Liver (tissue), 9 donors: Measurements from ENCODE around the gene ZNF578. TPM values are rescaled to one million over a fixed set of nuclear protein-coding genes. Genes with fewer than 3 reads are reported as not detected.
"Not testable (repeated sequence)": the region's sequence is repeated elsewhere in the genome, so short reads cannot be mapped to it uniquely, and the experiment has no call there.

Source experiments
- DNase-seq: peaks from one replicate; pipeline ENCODE4 v3.0.0-alpha.2; 2017; ENCODE audit warnings: low spot score
- H3K27ac ChIP-seq, 2 donors: one replicate each; pipeline ENCODE4 v1.7.0; 2013; ENCODE audit warnings: inconsistent platforms in 2 of 2, low read length in 2 of 2, control low read depth in 1 of 2, low read depth in 1 of 2, mild to moderate bottlenecking in 1 of 2
- H3K27me3 ChIP-seq, 4 donors: one replicate each; pipeline versions ENCODE4 v1.6.1 to v1.7.0; 2013; ENCODE audit warnings: low read length in 3 of 4, inconsistent platforms in 1 of 4, mild to moderate bottlenecking in 1 of 4, moderate library complexity in 1 of 4; ENCODE audit not compliant: control insufficient read depth in 4 of 4, insufficient read depth in 4 of 4
- H3K36me3 ChIP-seq, 4 donors: one replicate each; pipeline versions ENCODE4 v1.6.1 to v1.7.0; 2013; ENCODE audit warnings: low read length in 3 of 4, mild to moderate bottlenecking in 3 of 4, low read depth in 1 of 4, moderate library complexity in 1 of 4; ENCODE audit not compliant: control insufficient read depth in 4 of 4, insufficient read depth in 3 of 4
- H3K4me1 ChIP-seq, 4 donors: one replicate each; pipeline versions ENCODE4 v1.6.1 to v1.7.0; 2013; ENCODE audit warnings: low read length in 3 of 4, mild to moderate bottlenecking in 3 of 4, moderate library complexity in 1 of 4; ENCODE audit not compliant: control insufficient read depth in 4 of 4, insufficient read depth in 4 of 4
- H3K4me3 ChIP-seq, 3 donors: one replicate each; pipeline versions ENCODE4 v1.6.1 to v1.7.0; 2013; ENCODE audit warnings: low read length in 3 of 3, control low read depth in 1 of 3, low read depth in 1 of 3, mild to moderate bottlenecking in 1 of 3
- H3K9ac ChIP-seq, 2 donors: one replicate each; pipeline ENCODE4 v1.7.0; 2013; ENCODE audit warnings: low read length in 2 of 2, mild to moderate bottlenecking in 2 of 2, moderate library complexity in 2 of 2, control low read depth in 1 of 2, low read depth in 1 of 2
- H3K9me3 ChIP-seq, 4 donors: one replicate each; pipeline versions ENCODE4 v1.6.1 to v1.7.0; 2013; ENCODE audit warnings: low read length in 3 of 4; ENCODE audit not compliant: control insufficient read depth in 4 of 4
- EGR1 ChIP-seq, 2 donors: IDR thresholded peaks; 2 replicates each; pipeline ENCODE4 v1.6.1; 2016 to 2018; ENCODE audit warnings: antibody characterized with exemption in 2 of 2, low read depth in 2 of 2
- FOXA1 ChIP-seq: IDR thresholded peaks from 2 replicates; pipeline ENCODE4 v1.6.1; 2016; ENCODE audit warnings: antibody characterized with exemption
- FOXA2 ChIP-seq: IDR thresholded peaks from 2 replicates; pipeline ENCODE4 v1.6.1; 2016; ENCODE audit warnings: antibody characterized with exemption
- GABPA ChIP-seq, 2 donors: IDR thresholded peaks in 1 of 2; conservative IDR thresholded peaks in 1 of 2; 2 replicates each; pipeline ENCODE4 v1.6.1; 2016; ENCODE audit warnings: antibody characterized with exemption in 2 of 2, mild to moderate bottlenecking in 1 of 2, moderate library complexity in 1 of 2
- HNF4G ChIP-seq: IDR thresholded peaks from 2 replicates; pipeline ENCODE4 v1.6.1; 2016; ENCODE audit warnings: antibody characterized with exemption
- JUND ChIP-seq, 2 donors: IDR thresholded peaks; 2 replicates each; pipeline ENCODE4 v1.6.1; 2016; ENCODE audit warnings: antibody characterized with exemption in 2 of 2
- NR2F2 ChIP-seq: IDR thresholded peaks from 2 replicates; pipeline ENCODE4 v1.6.1; 2016; ENCODE audit warnings: antibody characterized with exemption
- RAD21 ChIP-seq, 2 donors: IDR thresholded peaks; 2 replicates each; pipeline ENCODE4 v1.6.1; 2016; ENCODE audit warnings: antibody characterized with exemption in 2 of 2, mild to moderate bottlenecking in 2 of 2
- RXRA ChIP-seq, 2 donors: IDR thresholded peaks; 2 replicates each; pipeline ENCODE4 v1.6.1; 2017 to 2018; ENCODE audit warnings: antibody characterized with exemption in 2 of 2, mild to moderate bottlenecking in 1 of 2
- SP1 ChIP-seq: IDR thresholded peaks from 2 replicates; pipeline ENCODE4 v1.6.1; 2018; ENCODE audit warnings: antibody characterized with exemption, mild to moderate bottlenecking
- TAF1 ChIP-seq: conservative IDR thresholded peaks from 2 replicates; pipeline ENCODE4 v1.6.1; 2016; ENCODE audit warnings: antibody characterized with exemption, mild to moderate bottlenecking
- WGBS: extraction: QIAGEN DNeasy Blood & Tissue Kit; methylation state at CpG from one replicate; pipeline ENCODE4 v1.1.7; 2013; 5-methylcytosine and 5-hydroxymethylcytosine counted together
- polyA plus RNA-seq, 2 donors: library from polyadenylated mRNA; stranded (reverse) in 1 of 2; unstranded in 1 of 2; fragments of 200-250 nt in 1 of 2; fragments of >200 nt in 1 of 2; fragmentation: Nextera tagmentation in 1 of 2; extraction: Ambion mirVana in 1 of 2; gene quantifications; one replicate each; pipeline versions ENCODE4 v1.2.1 to v1.2.3, GENCODE V29; 2013 to 2015
- total RNA-seq, 2 donors: library from RNA; depleted of rRNA; stranded (reverse); fragments of >200 nt; gene quantifications; one replicate each; pipeline ENCODE4 v1.2.3, GENCODE V29; 2014
- TF ChIP-seq, protein P1 (sequence below): IDR thresholded peaks from 2 replicates; pipeline ENCODE4 v1.6.1; 2016; ENCODE audit warnings: antibody characterized with exemption
- TF ChIP-seq, protein P2 (sequence below): IDR thresholded peaks from 2 replicates; pipeline ENCODE4 v1.6.1; 2016; ENCODE audit warnings: antibody characterized with exemption
- TF ChIP-seq, protein P3 (sequence below): fragments of 150-350 bp; IDR thresholded peaks from 2 replicates; pipeline ENCODE4 v1.5.1; 2017; ENCODE audit warnings: improper control_type of control experiment, low read depth, low read length; ENCODE audit not compliant: missing input control
- TF ChIP-seq, protein P4 (sequence below): IDR thresholded peaks from 2 replicates; pipeline ENCODE4 v1.6.1; 2016; ENCODE audit warnings: antibody characterized with exemption
- TF ChIP-seq, protein P5 (sequence below): IDR thresholded peaks from 2 replicates; pipeline ENCODE4 v1.6.1; 2016; ENCODE audit warnings: antibody characterized with exemption, mild to moderate bottlenecking
- donor health status: healthy.
- donor health status: healthy.
- donor health status: healthy.
- donor health status: healthy.
- donor health status: healthy.

The ZNF578 gene
- total and polyA plus RNA-seq, 4 donors: 0.09 to 0.56 (median 0.25) TPM; not detected in 1

DNA sequence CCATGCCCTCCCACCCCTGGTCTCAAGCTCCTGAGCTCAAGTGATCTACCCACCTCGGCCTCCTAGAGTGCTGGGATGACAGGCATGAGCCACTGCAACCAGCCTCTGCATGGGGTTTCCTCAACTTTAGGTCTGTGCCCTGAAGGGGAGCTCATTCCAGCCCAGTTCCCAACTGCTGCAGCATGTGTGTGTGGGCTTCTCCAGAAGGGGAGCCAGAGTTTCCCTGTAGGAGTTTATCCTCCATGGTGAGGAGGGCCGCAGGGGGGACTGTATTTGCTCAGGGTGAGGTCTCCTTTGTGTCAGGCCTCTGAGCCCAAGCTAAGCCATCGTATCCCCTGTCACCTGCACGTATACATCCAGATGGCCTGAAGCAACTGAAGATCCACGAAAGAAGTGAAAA is 62.8 kb downstream of the ZNF578 start:
- Histone ChIP-seq H3K4me3 (peak overlapping the region in 2 of 3 donors; percentile 11 to 28), H3K27ac (no peak overlapping the region), H3K9ac (no peak overlapping the region), H3K4me1 (no peaks in the 10 kb centered on the region), H3K27me3 (peaks cover 0 to 3% (median 0%) of the 10 kb centered on the region in 4 donors), H3K9me3 (peaks cover 19 to 41% (median 25%) of the 10 kb centered on the region in 4 donors), H3K36me3 (no peaks in the 10 kb centered on the region)
- WGBS: 55% methylated on average over 5 of the region's 5 CpGs
- TF ChIP-seq, protein P1, sequence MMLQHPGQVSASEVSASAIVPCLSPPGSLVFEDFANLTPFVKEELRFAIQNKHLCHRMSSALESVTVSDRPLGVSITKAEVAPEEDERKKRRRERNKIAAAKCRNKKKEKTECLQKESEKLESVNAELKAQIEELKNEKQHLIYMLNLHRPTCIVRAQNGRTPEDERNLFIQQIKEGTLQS: no peak
- TF ChIP-seq, protein P2, sequence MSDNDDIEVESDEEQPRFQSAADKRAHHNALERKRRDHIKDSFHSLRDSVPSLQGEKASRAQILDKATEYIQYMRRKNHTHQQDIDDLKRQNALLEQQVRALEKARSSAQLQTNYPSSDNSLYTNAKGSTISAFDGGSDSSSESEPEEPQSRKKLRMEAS: no peak
- TF ChIP-seq HNF4G (no peak), JUND (IDR thresholded peaks at IDR 0.05) (no peak)
- DNase-seq: no peak

DNA sequence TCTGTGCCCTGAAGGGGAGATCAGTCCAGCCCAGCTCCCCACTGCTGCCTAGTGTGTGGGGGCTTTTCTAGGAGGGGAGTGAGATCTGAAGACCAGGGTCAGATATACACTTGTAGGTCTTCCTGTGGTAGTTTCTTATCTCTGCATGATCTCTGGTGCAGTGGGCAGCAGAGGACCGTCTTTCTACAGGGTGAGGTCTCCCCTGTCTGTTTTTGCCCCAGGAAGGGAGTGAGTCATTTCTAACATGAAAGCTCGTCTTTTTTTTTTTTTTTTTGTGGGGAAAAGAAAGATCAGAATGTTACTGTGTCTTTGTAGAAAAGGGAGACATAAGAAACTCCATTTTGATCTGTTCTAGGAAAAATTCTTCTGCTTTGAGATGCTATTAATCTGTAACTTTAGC is 65.3 kb downstream of the ZNF578 start:
- Histone ChIP-seq H3K27ac (no peak overlapping the region), H3K36me3 (no peaks in the 10 kb centered on the region), H3K4me3 (no peak overlapping the region), H3K9ac (no peak overlapping the region), H3K4me1 (no peaks in the 10 kb centered on the region), H3K27me3 (peaks cover 0 to 3% (median 0%) of the 10 kb centered on the region in 4 donors), H3K9me3 (peaks cover 19 to 54% (median 30%) of the 10 kb centered on the region in 4 donors)
- no peak for TF ChIP-seq EGR1 (IDR thresholded peaks at IDR 0.05; ENCODE audit: low read depth in 2 of 2)
- TF ChIP-seq, protein P2: no peak
- TF ChIP-seq TAF1: no peak
- TF ChIP-seq RAD21 (IDR thresholded peaks at IDR 0.05): no peak
- no peak for TF ChIP-seq JUND (IDR thresholded peaks at IDR 0.05)
- no peak for TF ChIP-seq RXRA (IDR thresholded peaks at IDR 0.05)
- no peak for TF ChIP-seq FOXA2
- no peak for DNase-seq
- 19% methylated on average over 2 of the region's 2 CpGs for WGBS

DNA sequence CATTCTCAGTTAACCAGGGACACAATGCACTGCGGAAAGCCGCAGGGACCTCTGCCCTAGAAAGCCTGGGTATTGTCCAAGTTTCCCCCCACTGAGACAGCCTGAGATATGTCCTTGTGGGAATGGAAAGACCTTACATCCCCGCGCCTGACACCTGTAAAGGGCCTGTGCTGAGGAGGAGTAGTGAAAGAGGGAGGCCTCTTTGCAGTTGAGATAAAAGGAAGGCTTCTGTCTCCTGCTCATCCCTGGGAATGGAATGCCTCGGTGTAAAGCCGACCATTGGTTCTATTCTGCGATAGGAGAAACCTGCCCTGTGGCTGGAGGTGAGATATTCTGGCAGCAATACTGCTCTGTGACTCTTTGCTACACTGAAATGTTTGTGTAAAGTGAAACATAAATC is 65.8 kb downstream of the ZNF578 start:
- H3K4me1 ChIP-seq, H3K4me3 ChIP-seq, H3K9ac ChIP-seq, H3K36me3 ChIP-seq, H3K27me3 ChIP-seq, H3K27ac ChIP-seq, DNase-seq: not testable (repeated sequence)
- peaks cover 19 to 51% (median 30%) of the 10 kb centered on the region in 4 donors for H3K9me3 ChIP-seq
- 51% methylated on average over 7 of the region's 7 CpGs for WGBS

DNA sequence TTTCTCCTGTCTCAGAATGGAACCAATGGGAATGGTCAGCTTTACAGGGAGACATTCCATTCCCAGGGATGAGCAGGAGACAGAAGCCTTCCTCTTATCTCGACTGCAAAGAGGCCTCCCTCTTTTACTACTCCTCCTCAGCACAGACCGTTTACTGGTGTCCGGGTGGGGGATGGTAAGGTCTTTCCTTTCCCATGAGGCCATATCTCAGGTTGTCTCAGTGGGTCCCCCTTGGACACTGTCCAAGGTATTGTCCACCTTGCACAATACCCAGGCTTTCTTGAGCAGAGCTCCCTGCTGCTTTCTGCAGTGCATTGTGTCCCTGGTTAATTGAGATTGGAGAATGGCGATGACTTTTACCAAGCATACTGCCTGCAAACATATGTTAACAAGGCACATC is 66.7 kb downstream of the ZNF578 start:
- Histone ChIP-seq H3K36me3 (no peaks in the 10 kb centered on the region), H3K9me3 (peaks cover 19 to 53% (median 31%) of the 10 kb centered on the region in 4 donors), H3K27ac (no peak overlapping the region), H3K4me1 (no peaks in the 10 kb centered on the region), H3K27me3 (peaks cover 0 to 3% (median 0%) of the 10 kb centered on the region in 4 donors), H3K4me3 (peak overlapping the region in 1 of 3 donors; percentile 23), H3K9ac (no peak overlapping the region)
- no peak for DNase-seq
- WGBS: 31% methylated on average over 4 of the region's 4 CpGs
- TF ChIP-seq, protein P3, sequence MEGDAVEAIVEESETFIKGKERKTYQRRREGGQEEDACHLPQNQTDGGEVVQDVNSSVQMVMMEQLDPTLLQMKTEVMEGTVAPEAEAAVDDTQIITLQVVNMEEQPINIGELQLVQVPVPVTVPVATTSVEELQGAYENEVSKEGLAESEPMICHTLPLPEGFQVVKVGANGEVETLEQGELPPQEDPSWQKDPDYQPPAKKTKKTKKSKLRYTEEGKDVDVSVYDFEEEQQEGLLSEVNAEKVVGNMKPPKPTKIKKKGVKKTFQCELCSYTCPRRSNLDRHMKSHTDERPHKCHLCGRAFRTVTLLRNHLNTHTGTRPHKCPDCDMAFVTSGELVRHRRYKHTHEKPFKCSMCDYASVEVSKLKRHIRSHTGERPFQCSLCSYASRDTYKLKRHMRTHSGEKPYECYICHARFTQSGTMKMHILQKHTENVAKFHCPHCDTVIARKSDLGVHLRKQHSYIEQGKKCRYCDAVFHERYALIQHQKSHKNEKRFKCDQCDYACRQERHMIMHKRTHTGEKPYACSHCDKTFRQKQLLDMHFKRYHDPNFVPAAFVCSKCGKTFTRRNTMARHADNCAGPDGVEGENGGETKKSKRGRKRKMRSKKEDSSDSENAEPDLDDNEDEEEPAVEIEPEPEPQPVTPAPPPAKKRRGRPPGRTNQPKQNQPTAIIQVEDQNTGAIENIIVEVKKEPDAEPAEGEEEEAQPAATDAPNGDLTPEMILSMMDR: no peak
- TF ChIP-seq NR2F2 (no peak), GABPA (IDR thresholded peaks at IDR 0.05 in 1 of 2, conservative IDR thresholded peaks at IDR 0.05 in 1 of 2) (no peak), RXRA (IDR thresholded peaks at IDR 0.05) (no peak), HNF4G (no peak), SP1 (no peak), EGR1 (IDR thresholded peaks at IDR 0.05; ENCODE audit: low read depth in 2 of 2) (no peak), FOXA1 (no peak)
- TF ChIP-seq, protein P4, sequence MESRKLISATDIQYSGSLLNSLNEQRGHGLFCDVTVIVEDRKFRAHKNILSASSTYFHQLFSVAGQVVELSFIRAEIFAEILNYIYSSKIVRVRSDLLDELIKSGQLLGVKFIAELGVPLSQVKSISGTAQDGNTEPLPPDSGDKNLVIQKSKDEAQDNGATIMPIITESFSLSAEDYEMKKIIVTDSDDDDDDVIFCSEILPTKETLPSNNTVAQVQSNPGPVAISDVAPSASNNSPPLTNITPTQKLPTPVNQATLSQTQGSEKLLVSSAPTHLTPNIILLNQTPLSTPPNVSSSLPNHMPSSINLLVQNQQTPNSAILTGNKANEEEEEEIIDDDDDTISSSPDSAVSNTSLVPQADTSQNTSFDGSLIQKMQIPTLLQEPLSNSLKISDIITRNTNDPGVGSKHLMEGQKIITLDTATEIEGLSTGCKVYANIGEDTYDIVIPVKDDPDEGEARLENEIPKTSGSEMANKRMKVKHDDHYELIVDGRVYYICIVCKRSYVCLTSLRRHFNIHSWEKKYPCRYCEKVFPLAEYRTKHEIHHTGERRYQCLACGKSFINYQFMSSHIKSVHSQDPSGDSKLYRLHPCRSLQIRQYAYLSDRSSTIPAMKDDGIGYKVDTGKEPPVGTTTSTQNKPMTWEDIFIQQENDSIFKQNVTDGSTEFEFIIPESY: no peak
- TF ChIP-seq, protein P5, sequence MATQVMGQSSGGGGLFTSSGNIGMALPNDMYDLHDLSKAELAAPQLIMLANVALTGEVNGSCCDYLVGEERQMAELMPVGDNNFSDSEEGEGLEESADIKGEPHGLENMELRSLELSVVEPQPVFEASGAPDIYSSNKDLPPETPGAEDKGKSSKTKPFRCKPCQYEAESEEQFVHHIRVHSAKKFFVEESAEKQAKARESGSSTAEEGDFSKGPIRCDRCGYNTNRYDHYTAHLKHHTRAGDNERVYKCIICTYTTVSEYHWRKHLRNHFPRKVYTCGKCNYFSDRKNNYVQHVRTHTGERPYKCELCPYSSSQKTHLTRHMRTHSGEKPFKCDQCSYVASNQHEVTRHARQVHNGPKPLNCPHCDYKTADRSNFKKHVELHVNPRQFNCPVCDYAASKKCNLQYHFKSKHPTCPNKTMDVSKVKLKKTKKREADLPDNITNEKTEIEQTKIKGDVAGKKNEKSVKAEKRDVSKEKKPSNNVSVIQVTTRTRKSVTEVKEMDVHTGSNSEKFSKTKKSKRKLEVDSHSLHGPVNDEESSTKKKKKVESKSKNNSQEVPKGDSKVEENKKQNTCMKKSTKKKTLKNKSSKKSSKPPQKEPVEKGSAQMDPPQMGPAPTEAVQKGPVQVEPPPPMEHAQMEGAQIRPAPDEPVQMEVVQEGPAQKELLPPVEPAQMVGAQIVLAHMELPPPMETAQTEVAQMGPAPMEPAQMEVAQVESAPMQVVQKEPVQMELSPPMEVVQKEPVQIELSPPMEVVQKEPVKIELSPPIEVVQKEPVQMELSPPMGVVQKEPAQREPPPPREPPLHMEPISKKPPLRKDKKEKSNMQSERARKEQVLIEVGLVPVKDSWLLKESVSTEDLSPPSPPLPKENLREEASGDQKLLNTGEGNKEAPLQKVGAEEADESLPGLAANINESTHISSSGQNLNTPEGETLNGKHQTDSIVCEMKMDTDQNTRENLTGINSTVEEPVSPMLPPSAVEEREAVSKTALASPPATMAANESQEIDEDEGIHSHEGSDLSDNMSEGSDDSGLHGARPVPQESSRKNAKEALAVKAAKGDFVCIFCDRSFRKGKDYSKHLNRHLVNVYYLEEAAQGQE: no peak
